ENCODE measurements around the gene HAP1. TPM values are rescaled to one million over a fixed set of nuclear protein-coding genes. Genes with fewer than 3 reads are reported as not detected.

The HAP1 gene
- total and polyA plus RNA-seq, 8 donors, result 0.13 to 4.2 (median 1.3) TPM

DNA sequence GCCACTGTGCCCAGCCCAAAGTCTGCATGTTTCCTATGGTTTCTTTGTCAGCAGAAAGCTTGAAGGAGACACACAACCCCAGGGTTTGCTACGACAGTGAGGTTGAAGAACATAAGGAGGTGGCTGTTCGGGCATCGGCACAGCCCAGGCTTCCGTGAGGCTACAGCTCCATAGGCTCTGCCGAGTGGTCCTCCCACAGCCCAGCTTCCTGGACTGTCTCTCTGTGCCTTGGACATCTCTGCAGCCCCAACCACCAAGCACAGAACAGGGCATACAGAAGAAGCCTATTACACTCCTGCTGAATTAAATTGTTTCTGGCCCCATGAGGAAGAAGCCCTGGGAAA, 3.2 kb upstream of the HAP1 start:
- 26 to 31% methylated on average over 5 of the region's 5 CpGs for WGBS, 2 donors
- Histone ChIP-seq H3K9me3 (no peaks in the 10 kb centered on the region), H3K4me3 (no peak overlapping the region), H3K27me3 (peaks cover 0 to 19% (median 3%) of the 10 kb centered on the region in 4 donors), H3K4me1 (peaks cover 7 to 13% (median 11%) of the 10 kb centered on the region in 3 donors), H3K27ac (no peak overlapping the region), H3K36me3 (no peaks in the 10 kb centered on the region)
- intact Hi-C loops (cut with DNase I), result loop anchor here (2.0 to 10.0 kb wide), 3 partner anchors 63 to 217 kb away; no protein-coding TSS in a partner anchor
- TF ChIP-seq, protein P1, sequence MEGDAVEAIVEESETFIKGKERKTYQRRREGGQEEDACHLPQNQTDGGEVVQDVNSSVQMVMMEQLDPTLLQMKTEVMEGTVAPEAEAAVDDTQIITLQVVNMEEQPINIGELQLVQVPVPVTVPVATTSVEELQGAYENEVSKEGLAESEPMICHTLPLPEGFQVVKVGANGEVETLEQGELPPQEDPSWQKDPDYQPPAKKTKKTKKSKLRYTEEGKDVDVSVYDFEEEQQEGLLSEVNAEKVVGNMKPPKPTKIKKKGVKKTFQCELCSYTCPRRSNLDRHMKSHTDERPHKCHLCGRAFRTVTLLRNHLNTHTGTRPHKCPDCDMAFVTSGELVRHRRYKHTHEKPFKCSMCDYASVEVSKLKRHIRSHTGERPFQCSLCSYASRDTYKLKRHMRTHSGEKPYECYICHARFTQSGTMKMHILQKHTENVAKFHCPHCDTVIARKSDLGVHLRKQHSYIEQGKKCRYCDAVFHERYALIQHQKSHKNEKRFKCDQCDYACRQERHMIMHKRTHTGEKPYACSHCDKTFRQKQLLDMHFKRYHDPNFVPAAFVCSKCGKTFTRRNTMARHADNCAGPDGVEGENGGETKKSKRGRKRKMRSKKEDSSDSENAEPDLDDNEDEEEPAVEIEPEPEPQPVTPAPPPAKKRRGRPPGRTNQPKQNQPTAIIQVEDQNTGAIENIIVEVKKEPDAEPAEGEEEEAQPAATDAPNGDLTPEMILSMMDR (IDR thresholded peaks at IDR 0.05), result no peak
- ATAC-seq (peak in 2 of 4 donors; percentile 1 to 2), FAIRE-seq (no peak), DNase-seq (no peak)

DNA sequence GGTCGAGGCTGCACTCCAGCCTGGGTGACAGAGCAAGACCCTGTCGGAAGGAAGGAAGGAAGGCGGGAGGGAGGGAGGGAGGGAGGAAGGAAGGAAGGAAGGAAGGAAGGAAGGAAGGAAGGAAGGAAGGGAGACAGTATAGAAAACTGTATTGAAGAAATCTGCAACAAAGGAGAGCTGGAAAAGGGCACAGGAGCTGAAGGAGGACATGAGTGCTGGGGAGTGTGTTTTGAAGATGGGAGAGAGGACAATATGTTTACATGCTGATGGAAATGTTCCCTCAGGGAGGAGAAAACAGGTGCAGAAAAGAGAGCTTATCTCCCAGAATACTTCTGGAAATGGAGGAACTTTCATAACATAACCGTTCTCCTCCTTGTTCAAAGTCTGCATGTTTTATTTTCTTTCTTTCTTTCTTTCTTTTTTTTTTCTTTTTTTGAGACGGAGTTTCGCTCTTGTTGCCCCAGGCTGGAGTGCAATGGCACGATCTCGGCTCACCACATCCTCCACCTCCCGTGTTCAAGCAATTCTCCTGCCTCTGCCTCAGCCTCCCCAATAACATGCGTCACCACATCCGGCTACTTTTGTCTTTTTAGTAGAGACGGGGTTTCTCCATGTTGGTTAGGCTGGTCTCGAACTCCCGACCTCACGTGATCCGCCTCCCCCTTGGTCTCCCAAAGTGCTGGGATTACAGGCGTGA, 2.7 kb upstream of the HAP1 start:
- no peak for FAIRE-seq
- no peak overlapping the region for H3K27ac ChIP-seq

DNA sequence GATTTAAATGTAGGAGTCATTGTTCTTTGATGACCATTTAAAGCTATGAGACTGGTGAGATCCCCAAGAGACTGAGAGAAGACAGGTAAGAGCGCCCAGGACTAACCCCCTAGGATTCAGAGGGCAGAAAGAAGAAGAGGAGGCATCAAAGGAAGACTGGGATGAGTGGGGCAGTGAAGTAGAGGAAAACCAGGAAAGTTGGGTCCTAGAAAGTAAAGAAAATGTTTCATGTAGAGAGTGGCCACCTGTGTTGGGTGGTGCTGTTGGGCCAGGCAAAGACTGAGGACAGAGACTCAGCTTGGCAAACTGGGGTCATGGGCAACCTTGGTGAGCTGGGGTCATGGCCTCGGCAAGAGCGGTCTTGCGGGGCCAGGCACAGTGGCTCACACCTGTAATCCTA, 1.3 kb upstream of the HAP1 start:
- H3K9me3 ChIP-seq, result no peaks in the 10 kb centered on the region
- no peak for ATAC-seq
- H3K4me1 ChIP-seq, result peaks cover 7 to 13% (median 11%) of the 10 kb centered on the region in 3 donors
- no peaks in the 10 kb centered on the region for H3K36me3 ChIP-seq
- no peak overlapping the region for H3K4me3 ChIP-seq
- TF ChIP-seq, protein P1 (IDR thresholded peaks at IDR 0.05), result no peak
- 63 to 75% methylated on average over 4 of the region's 4 CpGs for WGBS, 2 donors
- peaks cover 0 to 19% (median 3%) of the 10 kb centered on the region in 4 donors for H3K27me3 ChIP-seq
- intact Hi-C loops (cut with DNase I), result loop anchor here (2.0 to 10.0 kb wide), 3 partner anchors 65 to 219 kb away; no protein-coding TSS in a partner anchor
- FAIRE-seq, result no peak
- DNase-seq, result no peak
- no peak overlapping the region for H3K27ac ChIP-seq

More for the DNA sequence above, 2.7 kb upstream of the HAP1 start:
- DNase-seq (no peak), ATAC-seq (no peak)
- Histone ChIP-seq H3K9me3 (no peaks in the 10 kb centered on the region), H3K36me3 (no peaks in the 10 kb centered on the region), H3K4me3 (no peak overlapping the region), H3K27me3 (peaks cover 0 to 19% (median 3%) of the 10 kb centered on the region in 4 donors), H3K4me1 (peaks cover 7 to 13% (median 11%) of the 10 kb centered on the region in 3 donors)
- TF ChIP-seq, protein P1 (IDR thresholded peaks at IDR 0.05), result no peak
- intact Hi-C loops (cut with DNase I), result loop anchor here (2.0 to 10.0 kb wide), 3 partner anchors 64 to 218 kb away; no protein-coding TSS in a partner anchor
- WGBS, 2 donors, result 53 to 65% methylated on average over 16 to 17 of the region's 17 CpGs

DNA sequence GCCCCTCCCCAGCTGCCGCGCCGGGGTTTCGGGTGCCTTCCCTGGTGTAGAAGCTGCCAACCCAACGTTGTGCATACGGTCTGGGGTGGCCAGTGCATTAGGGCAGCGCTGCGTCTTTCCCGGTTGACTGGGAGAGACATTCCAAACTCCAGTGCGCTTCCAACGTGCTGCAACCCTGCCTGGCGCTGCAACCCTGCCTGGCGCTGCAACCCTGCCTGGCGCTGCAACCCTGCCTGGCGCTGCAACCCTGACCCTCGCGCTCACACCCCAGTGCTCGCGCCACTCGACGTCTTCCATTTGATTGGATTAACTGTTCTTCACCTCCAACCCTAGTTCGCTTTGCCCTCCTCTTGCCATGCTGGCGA, 488 bp upstream of the HAP1 start:
- TF ChIP-seq, protein P1 (IDR thresholded peaks at IDR 0.05), result no peak
- peaks cover 0 to 19% (median 3%) of the 10 kb centered on the region in 4 donors for H3K27me3 ChIP-seq
- no peaks in the 10 kb centered on the region for H3K9me3 ChIP-seq
- no peaks in the 10 kb centered on the region for H3K36me3 ChIP-seq
- 4% methylated on average over 23 of the region's 23 CpGs for WGBS, 2 donors
- ATAC-seq (peak in 3 of 4 donors; percentile 1 to 4 (median 4)), DNase-seq (no peak), FAIRE-seq (no peak)
- H3K4me3 ChIP-seq, result peak overlapping the region; percentile 0 to 51 (median 24)
- intact Hi-C loops (cut with DNase I), result loop anchor here in 2 of 3 donors (10.0 kb wide), 2 partner anchors 70 to 220 kb away; no protein-coding TSS in a partner anchor
- no peak overlapping the region for H3K27ac ChIP-seq
- peaks cover 7 to 13% (median 11%) of the 10 kb centered on the region in 3 donors for H3K4me1 ChIP-seq

Data from pancreas (tissue), 10 donors.